Activated gamma-delta T cell (primary cell): ENCODE data around the gene FAM168A.

Experiments used
- DNase-seq: peaks from one replicate; lab custom pipeline; 2025; lab: John Stamatoyannopoulos, UW

Gene FAM168A

DNA sequence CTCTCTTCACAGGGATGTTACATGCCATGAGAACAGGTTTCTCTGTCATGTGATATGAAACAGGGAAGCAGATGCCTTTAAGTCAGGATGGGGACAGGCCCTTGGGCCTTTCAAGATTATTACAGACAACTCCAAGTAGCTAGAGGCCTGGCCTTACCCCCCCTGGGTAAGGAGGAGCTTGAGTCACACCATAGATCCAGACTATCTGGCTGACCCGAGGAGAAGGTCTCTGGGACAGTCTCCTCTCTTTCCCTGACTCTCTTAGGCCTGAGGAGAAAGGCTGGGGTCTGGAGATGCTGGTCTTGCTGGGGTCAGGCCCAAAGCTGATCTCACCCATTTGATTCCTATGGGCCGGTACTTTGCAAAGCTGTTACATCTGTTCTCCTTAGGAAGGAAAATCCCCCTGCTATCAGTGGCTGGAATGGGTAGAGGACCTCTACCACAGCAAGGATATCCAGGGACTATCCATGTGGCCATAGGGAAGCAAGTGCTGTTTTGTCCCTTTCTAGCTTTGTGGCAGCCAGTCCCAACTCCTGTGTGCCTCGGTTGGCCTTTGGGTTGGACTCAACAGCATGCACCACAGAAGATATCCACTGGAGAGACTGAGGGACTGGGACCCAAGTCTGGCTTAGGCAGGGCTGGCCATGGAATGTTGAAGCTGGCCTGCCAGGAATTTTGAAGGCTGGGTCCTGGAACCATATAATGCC lies 196.5 kb downstream of the FAM168A start:
- no peak for DNase-seq

DNA sequence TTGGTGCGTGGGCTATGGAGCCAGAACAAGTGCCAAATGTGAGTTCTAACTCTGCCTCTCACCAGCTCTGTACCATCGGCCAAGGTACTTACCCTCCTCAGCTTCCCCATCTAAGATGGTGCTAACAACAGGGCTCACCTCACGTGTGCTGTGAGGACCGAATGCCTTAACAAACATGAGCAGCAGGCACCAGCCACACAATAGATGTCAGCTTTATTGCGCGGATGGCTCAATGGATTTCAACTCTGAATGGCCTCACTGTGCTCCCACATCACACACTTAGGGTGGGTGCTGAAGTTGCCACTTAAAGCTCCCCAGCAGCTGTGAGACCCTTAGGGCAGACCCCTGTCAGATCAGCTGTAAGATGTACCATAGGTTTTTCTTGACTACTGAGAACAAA lies 197.6 kb downstream of the FAM168A start:
- no peak for DNase-seq

DNA sequence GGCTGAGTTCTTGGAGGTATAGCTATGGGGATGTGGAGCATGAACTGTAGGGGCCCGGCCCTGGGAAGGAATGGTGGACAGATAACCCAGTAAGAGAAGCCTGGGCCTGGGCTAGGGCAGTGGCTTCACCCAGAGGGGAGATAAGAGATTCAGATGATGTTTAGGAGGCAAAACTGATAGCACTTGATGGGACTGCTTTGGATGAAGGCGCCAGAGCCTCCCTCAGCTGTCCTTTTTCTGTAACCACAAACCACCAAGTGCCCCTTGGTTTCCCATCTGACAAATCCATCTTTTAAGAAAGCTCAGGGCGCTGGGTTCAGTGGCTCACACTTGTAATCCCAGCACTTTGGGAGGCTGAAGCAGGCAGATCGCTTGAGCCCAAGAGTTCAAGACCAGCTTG lies 198.3 kb downstream of the FAM168A start:
- DNase-seq, result no peak

- DNase-seq, result no peak
Measured at GRCh38 chr11:73399159-73399590, 198.7 kb downstream of the FAM168A start.

DNA sequence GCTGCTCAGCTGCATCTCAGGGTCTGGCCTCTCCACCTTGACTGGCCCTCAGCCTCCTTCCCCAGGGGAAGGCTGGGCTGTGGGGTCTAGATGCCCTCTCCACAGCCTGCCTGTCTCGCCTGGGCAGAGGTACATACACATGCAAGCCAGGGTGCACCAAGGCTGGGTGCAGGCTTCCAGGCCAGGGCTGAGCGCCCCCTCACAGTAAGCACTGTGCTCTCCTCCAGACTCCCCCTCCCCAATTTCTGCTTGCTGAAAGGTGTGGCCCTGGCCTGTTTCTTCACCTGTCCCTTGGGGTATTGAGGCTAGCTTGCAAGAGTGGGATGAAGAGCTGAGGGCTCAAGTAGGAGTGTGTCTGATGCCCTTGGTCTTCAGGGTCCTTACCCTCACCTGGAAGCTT lies 199.2 kb downstream of the FAM168A start:
- DNase-seq, result no peak

- DNase-seq, result no peak
Measured at GRCh38 chr11:73398132-73398526, 199.8 kb downstream of the FAM168A start.

DNA sequence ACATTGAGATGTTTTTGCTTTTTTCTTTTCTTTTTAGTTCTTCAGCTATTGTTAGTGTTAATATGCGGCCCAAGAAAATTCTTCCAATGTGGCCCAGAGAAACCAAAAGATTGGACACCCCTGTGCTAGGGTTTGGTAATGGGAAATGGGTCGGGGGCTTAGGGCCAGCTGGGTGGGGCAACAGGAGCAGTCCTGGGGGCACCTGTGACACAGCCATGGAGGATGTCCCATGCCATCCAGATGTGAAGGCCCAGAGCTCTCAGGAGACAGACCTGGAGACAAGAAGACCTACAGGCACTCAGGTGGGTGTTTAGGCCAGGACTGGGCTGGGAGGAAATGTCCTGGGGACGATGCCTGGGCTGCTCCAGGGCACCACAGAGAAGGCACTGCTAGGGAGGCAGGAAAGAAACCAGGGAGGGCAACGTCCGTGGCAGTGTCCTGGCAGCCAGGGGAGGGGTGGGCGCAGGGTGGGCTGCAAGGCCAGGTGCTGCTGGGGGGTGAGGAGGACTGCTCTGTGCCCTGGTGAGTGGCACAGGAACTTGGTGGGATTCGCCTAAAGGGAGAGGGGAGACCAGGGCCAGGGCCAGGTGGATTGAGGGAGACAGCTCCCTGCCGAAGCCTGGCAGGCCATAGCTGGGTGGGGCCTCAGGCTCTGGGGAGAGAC lies 200.3 kb downstream of the FAM168A start:
- DNase-seq, result no peak

DNA sequence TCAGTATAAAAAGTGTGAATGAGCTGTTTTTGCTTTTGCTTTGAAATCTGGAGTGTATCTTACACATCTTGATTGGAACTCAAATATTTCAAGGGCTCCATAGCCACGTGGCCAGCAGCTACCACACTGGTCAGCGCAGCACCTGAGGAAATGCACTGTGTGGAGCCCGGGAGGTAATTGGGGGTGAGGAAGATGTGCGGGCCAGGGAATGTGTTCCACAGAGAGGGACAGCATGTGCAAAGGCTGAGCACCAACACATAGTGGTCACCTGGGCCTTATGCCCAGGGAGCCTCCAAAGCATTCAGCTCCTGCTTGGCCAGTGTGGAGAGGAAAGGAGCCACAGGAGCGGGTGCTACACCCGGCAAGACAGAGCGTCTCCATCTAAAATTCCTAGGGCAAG lies 200.9 kb downstream of the FAM168A start:
- DNase-seq, result no peak

DNA sequence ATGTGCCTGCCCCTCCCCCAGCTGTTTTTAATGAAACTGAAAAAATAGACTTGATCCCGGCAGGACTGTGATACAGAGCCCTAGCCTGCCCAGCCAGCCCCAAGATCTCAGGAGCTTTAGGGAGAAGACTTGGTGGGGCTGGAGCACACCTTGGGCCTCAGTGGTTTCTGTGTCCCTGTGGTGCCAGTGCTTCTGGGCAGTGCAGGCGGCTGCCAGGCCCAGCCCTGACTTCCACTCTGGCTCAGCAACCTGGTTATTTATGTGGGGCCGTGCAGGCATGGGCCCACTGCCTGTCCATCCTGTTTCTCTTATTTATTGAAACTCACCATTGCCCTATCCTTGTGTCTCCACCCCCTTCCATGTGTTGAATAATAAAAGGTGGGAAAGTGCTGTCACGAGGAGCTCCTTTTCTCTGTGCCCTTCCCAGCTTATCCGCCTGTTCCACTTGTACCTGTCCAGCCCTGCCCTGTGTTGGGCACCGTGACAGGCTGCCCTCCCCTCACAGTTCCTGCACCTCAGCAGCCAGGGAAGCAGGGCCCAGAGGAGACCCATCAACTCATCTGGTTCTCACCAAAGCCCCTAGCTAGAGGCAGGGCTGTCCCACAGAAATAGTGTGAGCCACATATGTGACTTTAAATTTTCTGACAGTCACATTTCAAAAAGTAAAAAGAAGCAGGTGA lies 201.5 kb downstream of the FAM168A start:
- DNase-seq, result no peak

- no peak for DNase-seq
Measured at GRCh38 chr11:73395297-73396208, 202.4 kb downstream of the FAM168A start.

GRCh38 chr11:73394416-73395296 lies 203.3 kb downstream of the FAM168A start:
- no peak for DNase-seq

DNA sequence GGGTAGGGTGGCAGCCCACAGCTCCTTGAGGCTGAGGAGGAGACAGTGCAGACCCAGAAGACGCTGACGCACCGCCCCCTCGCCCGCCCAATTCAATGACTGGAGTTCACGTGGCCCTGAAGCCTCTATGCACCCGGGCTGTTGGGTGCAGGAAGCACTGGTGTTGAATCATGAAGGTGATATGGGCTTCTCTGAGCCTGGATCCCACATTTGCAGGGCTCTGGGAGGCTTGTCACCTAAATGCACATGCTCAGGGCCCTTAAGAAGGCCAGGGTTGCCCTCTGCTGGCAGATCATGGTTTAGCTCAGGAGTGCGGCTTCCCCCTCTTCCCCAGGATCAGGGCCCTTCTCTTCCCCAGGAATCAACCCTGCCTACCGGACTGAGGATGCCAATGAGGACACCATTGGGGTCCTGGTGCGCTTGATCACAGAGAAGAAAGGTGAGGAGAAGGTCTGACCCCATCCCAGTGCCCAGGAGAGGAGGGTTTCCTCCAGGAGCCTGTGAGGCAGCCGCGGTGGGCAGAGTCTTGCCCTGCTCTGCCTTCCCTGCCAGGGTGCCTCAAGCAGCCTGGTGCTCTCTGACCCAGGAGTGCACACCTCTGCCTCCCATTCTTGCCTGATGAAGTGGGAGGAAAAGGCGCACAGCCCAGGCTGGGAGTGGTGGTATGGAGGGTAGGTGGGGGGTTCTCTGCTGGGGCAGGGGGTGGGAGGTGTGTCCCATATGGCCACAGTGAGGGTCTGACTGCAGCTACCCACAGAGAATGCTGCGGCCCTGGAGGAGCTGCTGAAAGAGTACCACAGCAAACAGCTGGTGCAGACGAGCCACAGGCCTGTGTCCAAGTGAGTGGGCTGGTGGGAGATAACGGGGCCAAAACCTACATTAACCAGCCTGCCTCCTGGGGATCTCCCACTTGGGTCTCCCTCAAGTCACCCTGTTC lies 204.2 kb downstream of the FAM168A start:
- no peak for DNase-seq

DNA sequence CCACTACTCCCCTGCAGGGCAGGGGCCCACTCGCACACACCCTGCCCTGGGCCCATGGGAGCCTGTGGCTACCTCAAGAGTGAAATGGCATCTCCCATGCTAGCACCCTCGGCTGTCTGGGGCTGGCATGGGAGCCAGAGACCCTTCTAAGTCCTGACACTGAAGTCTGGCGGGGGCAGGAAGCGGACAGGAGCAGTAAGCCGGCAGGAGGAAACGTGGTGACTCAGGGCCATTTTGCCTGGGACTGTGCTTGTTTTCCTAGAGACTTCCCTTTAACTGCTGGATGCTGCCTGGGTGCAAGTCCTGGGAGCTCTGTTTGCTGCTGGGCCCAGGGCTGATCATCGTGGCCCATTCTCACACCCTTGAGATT lies 204.9 kb downstream of the FAM168A start:
- no peak for DNase-seq

GRCh38 chr11:73392108-73393010 lies 205.6 kb downstream of the FAM168A start:
- DNase-seq, result no peak

DNA sequence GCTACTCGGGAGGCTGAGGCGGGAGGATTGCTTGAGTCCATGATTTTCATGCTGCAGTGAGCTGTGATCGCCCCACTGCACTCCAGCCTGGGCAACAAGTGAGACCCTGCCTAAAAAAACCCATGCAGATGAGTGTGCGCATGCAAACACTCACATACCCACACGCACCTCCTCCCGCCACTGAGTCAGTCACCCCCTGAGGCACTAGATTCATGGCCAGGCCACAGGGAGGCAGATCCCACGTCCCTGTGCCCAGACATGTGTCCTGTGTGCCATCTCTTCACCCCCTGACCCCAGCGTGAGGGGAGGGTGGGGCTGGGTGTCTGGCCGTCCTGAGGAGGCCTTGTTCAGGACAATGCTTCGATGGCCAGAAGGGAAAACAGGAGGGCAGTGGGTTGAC lies 206.2 kb downstream of the FAM168A start:
- DNase-seq, result no peak

GRCh38 chr11:73390601-73391565 lies 207.0 kb downstream of the FAM168A start:
- no peak for DNase-seq

DNA sequence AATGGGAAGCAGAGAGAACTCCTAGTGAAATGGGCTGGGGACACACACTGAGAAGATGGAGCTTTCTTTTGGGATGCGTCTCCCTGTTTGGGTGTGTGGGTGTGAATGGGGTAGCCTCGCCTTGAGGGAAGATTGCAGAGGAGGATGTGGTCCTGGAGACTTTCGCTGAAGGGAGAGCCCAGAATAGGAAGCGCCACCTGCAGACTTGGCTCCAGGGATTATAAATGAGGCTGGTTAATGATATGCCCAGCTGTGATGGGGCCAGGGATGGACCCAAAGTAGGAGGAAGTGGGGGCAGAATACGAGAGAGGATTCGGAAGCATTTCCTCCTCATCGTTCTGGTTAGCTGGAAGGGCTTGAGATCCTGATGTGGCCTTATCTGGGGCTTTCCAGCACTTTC lies 208.0 kb downstream of the FAM168A start:
- DNase-seq, result no peak

GRCh38 chr11:73389134-73389525 lies 208.8 kb downstream of the FAM168A start:
- DNase-seq, result no peak
